HCT116 (cell line): ENCODE results near the gene MMP17. TPM values are rescaled to one million over a fixed set of nuclear protein-coding genes. Genes with fewer than 3 reads are reported as not detected.

ENCODE experiments used
- ATAC-seq: fragments of 200-7000 bp; cut with Tn5 transposase; 2 replicates; pipeline ENCODE4 v1.9.1; 2020; ENCODE audit warnings: mild to moderate bottlenecking, moderate library complexity
- BruUV-seq: library from RNA; stranded (reverse); fragments of 400-500 nt; replicated peaks from 2 replicates; lab custom pipeline; 2021; lab: Mats Ljungman, UMichigan
- CTCF ChIA-PET: fragments of 300-600 bp; sonication (Branson Sonifier 250); formaldehyde crosslinking; loops from one replicate; lab custom pipeline; 2021; ENCODE audit warnings: antibody characterized with exemption; lab: Charles Lee
- POLR2A ChIA-PET: fragments of 300-600, 350-600 bp; sonication (Branson Sonifier 250); formaldehyde crosslinking; loops from one replicate; lab custom pipeline; 2021; ENCODE audit warnings: antibody characterized with exemption; lab: Charles Lee
- RAD21 ChIA-PET, 2 experiments: fragments of 300-600 bp; sonication (Branson Sonifier 250); formaldehyde crosslinking; loops; one replicate each; lab custom pipeline; 2023; ENCODE audit warnings: low total read pairs in 2 of 2; ENCODE audit not compliant: uncharacterized antibody in 2 of 2, unreplicated experiment in 2 of 2, low non-redundant PET in 1 of 2; lab: Charles Lee
- DNase-seq: peaks from one replicate; pipeline ENCODE4 v3.0.0-alpha.2; 2010; ENCODE audit warnings: low read depth, low spot score
- H2AFZ ChIP-seq: fragments of 200-600 bp; shearing (Covaris generic), sonication (generic); 2 replicates; pipeline ENCODE4 v1.6.1; 2017; ENCODE audit warnings: low read depth, mixed run types, mixed read lengths, antibody characterized with exemption, low read length; ENCODE audit not compliant: poor library complexity, severe bottlenecking
- H3K27ac ChIP-seq: 2 replicates; pipeline ENCODE4 v1.5.1; 2012; ENCODE audit warnings: low read depth, low read length
- H3K27me3 ChIP-seq: fragments of 200-600 bp; sonication (generic); 2 replicates; pipeline ENCODE4 v1.6.1; 2016; ENCODE audit warnings: mixed run types, low read length, mixed read lengths; ENCODE audit not compliant: insufficient read depth
- H3K36me3 ChIP-seq, 2 experiments: fragments of 200-500 bp in 1 of 2; fragments of 200-600 bp in 1 of 2; sonication (Bioruptor generic) in 1 of 2; sonication (generic) in 1 of 2; 2 replicates each; pipeline versions ENCODE4 v1.5.1 to v1.6.1; 2014 to 2016; ENCODE audit warnings: low read length in 2 of 2, inconsistent platforms in 1 of 2, mixed read lengths in 1 of 2, mixed run types in 1 of 2; ENCODE audit not compliant: insufficient read depth in 2 of 2, control insufficient read depth in 1 of 2
- H3K4me1 ChIP-seq, 2 experiments: fragments of 200-600 bp in 1 of 2; sonication (generic) in 1 of 2; 2 replicates each; pipeline versions ENCODE4 v1.5.1 to v1.6.1; 2012 to 2017; ENCODE audit warnings: low read length in 2 of 2, inconsistent platforms in 1 of 2, mild to moderate bottlenecking in 1 of 2, mixed read lengths in 1 of 2, mixed run types in 1 of 2, moderate library complexity in 1 of 2; ENCODE audit not compliant: insufficient read depth in 2 of 2, control insufficient read depth in 1 of 2
- H3K4me2 ChIP-seq: fragments of 200-600 bp; sonication (generic); 2 replicates; pipeline ENCODE4 v1.6.1; 2017; ENCODE audit warnings: mixed run types, low read length, mixed read lengths
- H3K4me3 ChIP-seq, 2 experiments: fragments of 200-600 bp in 1 of 2; sonication (generic) in 1 of 2; replicated peaks in 1 of 2; 2 replicates each; pipeline ENCODE4 v1.5.1; 2011 to 2016; ENCODE audit warnings: low read length in 2 of 2, control low read depth in 1 of 2, low read depth in 1 of 2, mild to moderate bottlenecking in 1 of 2, mixed read lengths in 1 of 2, mixed run types in 1 of 2
- H3K79me2 ChIP-seq: fragments of 200-600 bp; sonication (generic); 2 replicates; pipeline ENCODE4 v1.6.1; 2017; ENCODE audit warnings: mild to moderate bottlenecking, mixed run types, low read length, moderate library complexity, mixed read lengths; ENCODE audit not compliant: insufficient read depth
- H3K9ac ChIP-seq: fragments of 200-600 bp; sonication (generic); 2 replicates; pipeline ENCODE4 v1.6.1; 2016; ENCODE audit warnings: low read length, mixed read lengths
- H3K9me2 ChIP-seq: fragments of 200-600 bp; sonication (generic), shearing (Covaris generic); 2 replicates; pipeline ENCODE4 v1.6.1; 2017; ENCODE audit warnings: mixed run types, mild to moderate bottlenecking, moderate library complexity; ENCODE audit not compliant: insufficient read depth
- H3K9me3 ChIP-seq, 2 experiments: fragments of 200-500 bp in 1 of 2; fragments of 200-600 bp in 1 of 2; sonication (Bioruptor generic) in 1 of 2; sonication (generic) in 1 of 2; 2 replicates each; pipeline ENCODE4 v1.6.1; 2014 to 2017; ENCODE audit warnings: low read length in 2 of 2, mixed read lengths in 2 of 2, inconsistent platforms in 1 of 2, low read depth in 1 of 2, mild to moderate bottlenecking in 1 of 2, mixed run types in 1 of 2, moderate library complexity in 1 of 2; ENCODE audit not compliant: control insufficient read depth in 1 of 2, insufficient read depth in 1 of 2
- H4K20me1 ChIP-seq: fragments of 200-600 bp; sonication (generic), shearing (Covaris generic); 2 replicates; pipeline ENCODE4 v1.6.1; 2017; ENCODE audit warnings: mixed run types, mild to moderate bottlenecking, moderate library complexity; ENCODE audit not compliant: insufficient read depth
- CBX3 ChIP-seq: IDR thresholded peaks from 2 replicates; pipeline ENCODE4 v1.6.1; 2012; ENCODE audit warnings: low read depth
- CEBPB ChIP-seq: IDR thresholded peaks from 2 replicates; pipeline ENCODE4 v1.6.1; 2012; ENCODE audit warnings: low read depth
- EGR1 ChIP-seq: IDR thresholded peaks from 2 replicates; pipeline ENCODE4 v1.6.1; 2012; ENCODE audit warnings: low read depth
- EZH2phosphoT487 ChIP-seq: fragments of 200-600 bp; IDR thresholded peaks from 2 replicates; pipeline ENCODE4 v1.6.1; 2018; ENCODE audit warnings: antibody characterized with exemption, borderline replicate concordance
- JUND ChIP-seq: IDR thresholded peaks from 2 replicates; pipeline ENCODE4 v1.6.1; 2012
- POLR2A ChIP-seq: IDR thresholded peaks from 2 replicates; pipeline ENCODE4 v1.7.0; 2011; ENCODE audit warnings: borderline replicate concordance; ENCODE audit not compliant: insufficient read depth, insufficient read length; ENCODE audit errors: extremely low read depth
- POLR2AphosphoS5 ChIP-seq: IDR thresholded peaks from 2 replicates; pipeline ENCODE4 v1.6.1; 2011; ENCODE audit warnings: mild to moderate bottlenecking, low read depth, low read length, moderate library complexity
- RAD21 ChIP-seq: IDR thresholded peaks from 2 replicates; pipeline ENCODE4 v1.6.1; 2012; ENCODE audit warnings: low read depth, mild to moderate bottlenecking
- SIN3A ChIP-seq: IDR thresholded peaks from 2 replicates; pipeline ENCODE4 v1.6.1; 2012; ENCODE audit warnings: low read depth
- SRF ChIP-seq: IDR thresholded peaks from 2 replicates; pipeline ENCODE4 v1.6.1; 2012; ENCODE audit warnings: low read depth
- TCF7L2 ChIP-seq: IDR thresholded peaks from 2 replicates; pipeline ENCODE4 v1.7.0; 2011; ENCODE audit warnings: borderline replicate concordance, inconsistent platforms; ENCODE audit not compliant: insufficient read depth, insufficient read length; ENCODE audit errors: extremely low read depth
- ZFX ChIP-seq: fragments of 450-650 bp; IDR thresholded peaks from 2 replicates; pipeline ENCODE4 v1.6.1; 2017
- ZNF274 ChIP-seq: fragments of 200-500 bp; sonication (Bioruptor generic); IDR thresholded peaks from 2 replicates; pipeline ENCODE4 v1.6.1; 2014; ENCODE audit warnings: mild to moderate bottlenecking, low read depth, low read length, inconsistent platforms
- intact Hi-C: fragments of 100-400 bp; cut with micrococcal nuclease; formaldehyde crosslinking; loops from 2 replicates; pipeline ENCODE4 v1.10.0; 2022
- total RNA-seq: library from RNA; stranded (reverse); gene quantifications from one replicate; pipeline ENCODE4 v1.2.1, GENCODE V29; 2021; ENCODE audit not compliant: unreplicated experiment
- TF ChIP-seq, protein P1 (sequence below): IDR thresholded peaks from 2 replicates; pipeline ENCODE4 v1.6.1; 2011; ENCODE audit warnings: mild to moderate bottlenecking, low read length, moderate library complexity; ENCODE audit not compliant: insufficient replicate concordance; ENCODE audit errors: extremely low read depth

MMP17 gene
- total RNA-seq, 1 experiment from 2014 or later = 14.3 TPM

DNA sequence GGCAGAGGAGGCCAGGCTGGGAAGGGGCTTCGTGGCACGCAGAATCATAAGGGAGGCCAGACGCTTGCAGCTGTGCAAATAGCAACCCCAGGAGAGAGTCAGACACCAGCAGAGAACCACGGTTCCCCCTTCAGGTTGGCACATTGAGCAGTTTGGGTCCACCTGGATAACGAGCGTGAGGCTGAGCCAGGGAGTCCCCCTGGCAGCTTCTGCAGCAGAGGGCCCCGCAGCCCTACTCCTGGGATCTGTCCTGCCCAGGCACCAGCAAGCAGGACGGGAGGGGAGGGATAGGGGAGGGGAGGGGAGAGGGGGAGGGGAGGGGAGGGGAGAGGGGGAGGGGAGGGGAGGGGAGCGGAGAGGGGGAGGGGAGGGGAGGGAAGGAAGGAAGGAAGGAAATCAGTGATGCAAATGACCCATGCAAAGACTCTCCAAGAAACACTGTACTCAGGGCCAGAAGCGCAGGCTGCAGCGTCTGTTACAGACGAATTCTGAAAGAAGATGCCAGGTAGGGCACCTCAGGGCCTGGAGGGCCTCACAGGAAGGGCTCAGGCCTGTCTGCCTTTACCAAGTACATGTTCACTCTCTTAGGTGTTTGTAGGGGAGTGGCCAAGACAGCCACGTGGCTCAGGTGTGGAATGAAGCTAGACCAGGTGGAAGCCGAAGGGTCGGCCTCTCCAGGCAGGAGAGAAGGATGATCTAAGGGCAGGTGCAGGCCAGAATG, 32.3 kb upstream of the MMP17 start:
- H3K9me3 ChIP-seq = no peaks in the 10 kb centered on the region
- no peak overlapping the region for H3K4me2 ChIP-seq
- POLR2A ChIA-PET = no interaction called here
- no peaks in the 10 kb centered on the region; a peak in 1 of 4 replicates for H3K4me1 ChIP-seq
- H3K79me2 ChIP-seq = no peaks in the 10 kb centered on the region
- no peaks in the 10 kb centered on the region for H3K9me2 ChIP-seq
- CTCF ChIA-PET = no interaction called here
- RAD21 ChIA-PET = no interaction called here
- no peak for DNase-seq
- no peak overlapping the region for H3K9ac ChIP-seq
- H3K27ac ChIP-seq = no peak overlapping the region; the same call in 1 of the 2 replicates
- H3K36me3 ChIP-seq = peaks cover 7 to 23% of the 10 kb centered on the region in 2 experiments; a peak in 3 of 4 replicates
- no peak overlapping the region for H2AFZ ChIP-seq
- no peak overlapping the region for H3K4me3 ChIP-seq
- peak; percentile 30; the same call in 1 of the 2 replicates for ATAC-seq
- BruUV-seq = no TSS peak
- H3K27me3 ChIP-seq = no peaks in the 10 kb centered on the region
- H4K20me1 ChIP-seq = no peaks in the 10 kb centered on the region
- TF ChIP-seq JUND (no peak), POLR2AphosphoS5 (no peak), CEBPB (no peak), ZFX (no peak), RAD21 (no peak), POLR2A (no peak)
- TF ChIP-seq, protein P1, sequence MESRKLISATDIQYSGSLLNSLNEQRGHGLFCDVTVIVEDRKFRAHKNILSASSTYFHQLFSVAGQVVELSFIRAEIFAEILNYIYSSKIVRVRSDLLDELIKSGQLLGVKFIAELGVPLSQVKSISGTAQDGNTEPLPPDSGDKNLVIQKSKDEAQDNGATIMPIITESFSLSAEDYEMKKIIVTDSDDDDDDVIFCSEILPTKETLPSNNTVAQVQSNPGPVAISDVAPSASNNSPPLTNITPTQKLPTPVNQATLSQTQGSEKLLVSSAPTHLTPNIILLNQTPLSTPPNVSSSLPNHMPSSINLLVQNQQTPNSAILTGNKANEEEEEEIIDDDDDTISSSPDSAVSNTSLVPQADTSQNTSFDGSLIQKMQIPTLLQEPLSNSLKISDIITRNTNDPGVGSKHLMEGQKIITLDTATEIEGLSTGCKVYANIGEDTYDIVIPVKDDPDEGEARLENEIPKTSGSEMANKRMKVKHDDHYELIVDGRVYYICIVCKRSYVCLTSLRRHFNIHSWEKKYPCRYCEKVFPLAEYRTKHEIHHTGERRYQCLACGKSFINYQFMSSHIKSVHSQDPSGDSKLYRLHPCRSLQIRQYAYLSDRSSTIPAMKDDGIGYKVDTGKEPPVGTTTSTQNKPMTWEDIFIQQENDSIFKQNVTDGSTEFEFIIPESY = no peak
- intact Hi-C loops = no loop called here

DNA sequence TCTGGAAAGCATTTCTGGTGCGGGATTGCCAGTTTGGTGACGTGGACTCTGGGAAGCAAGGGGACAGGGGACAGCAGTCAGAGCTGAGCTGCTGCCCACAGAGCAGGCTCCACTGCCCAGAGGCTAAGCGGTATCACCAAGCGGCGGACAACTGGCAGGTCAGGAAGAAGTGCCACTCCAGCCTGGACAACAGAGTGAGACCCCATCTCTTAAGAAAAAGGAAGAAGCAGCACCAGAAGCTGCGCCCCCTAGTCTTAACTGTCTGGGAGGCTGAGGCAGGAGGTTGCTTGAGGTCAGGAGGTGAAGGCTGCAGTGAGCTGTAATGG, 31.8 kb upstream of the MMP17 start:
- TF ChIP-seq ZNF274 = no peak
- no peak for TF ChIP-seq CBX3
- TF ChIP-seq TCF7L2 = no peak
- no peak for TF ChIP-seq JUND
- TF ChIP-seq SIN3A = no peak
- TF ChIP-seq SRF = no peak
- TF ChIP-seq EZH2phosphoT487 = no peak
- no peak for TF ChIP-seq EGR1
- Histone ChIP-seq H3K9me3 (no peaks in the 10 kb centered on the region), H3K36me3 (peaks cover 7 to 23% of the 10 kb centered on the region in 2 experiments; a peak in 3 of 4 replicates), H3K4me2 (no peak overlapping the region), H3K27ac (no peak overlapping the region), H3K4me3 (no peak overlapping the region), H3K9me2 (no peaks in the 10 kb centered on the region), H3K27me3 (no peaks in the 10 kb centered on the region), H3K9ac (no peak overlapping the region), H3K4me1 (no peaks in the 10 kb centered on the region; a peak in 1 of 4 replicates), H3K79me2 (no peaks in the 10 kb centered on the region), H2AFZ (no peak overlapping the region), H4K20me1 (no peaks in the 10 kb centered on the region)
- CTCF ChIA-PET = no interaction called here
- POLR2A ChIA-PET = no interaction called here
- BruUV-seq = no TSS peak
- intact Hi-C loops = no loop called here
- RAD21 ChIA-PET = no interaction called here
- DNase-seq = no peak
- no peak for ATAC-seq
